Liver (tissue), 3 donors: Measurements from ENCODE around the gene FADS6.

Experiments used
- ATF3 ChIP-seq: IDR thresholded peaks from 2 replicates; pipeline ENCODE4 v1.6.1; 2016; ENCODE audit warnings: antibody characterized with exemption
- CTCF ChIP-seq: fragments of 150-350 bp; IDR thresholded peaks from 2 replicates; pipeline ENCODE4 v1.5.1; 2017; ENCODE audit warnings: improper control_type of control experiment, low read depth, low read length; ENCODE audit not compliant: missing input control
- FOXA1 ChIP-seq: IDR thresholded peaks from 2 replicates; pipeline ENCODE4 v1.6.1; 2016; ENCODE audit warnings: antibody characterized with exemption
- GABPA ChIP-seq, 2 donors: IDR thresholded peaks in 1 of 2; conservative IDR thresholded peaks in 1 of 2; 2 replicates each; pipeline ENCODE4 v1.6.1; 2016; ENCODE audit warnings: antibody characterized with exemption in 2 of 2, mild to moderate bottlenecking in 1 of 2, moderate library complexity in 1 of 2
- HNF4A ChIP-seq, 2 donors: conservative IDR thresholded peaks; 2 replicates each; pipeline ENCODE4 v1.6.1; 2016; ENCODE audit warnings: antibody characterized with exemption in 2 of 2, mild to moderate bottlenecking in 2 of 2
- HNF4G ChIP-seq: IDR thresholded peaks from 2 replicates; pipeline ENCODE4 v1.6.1; 2016; ENCODE audit warnings: antibody characterized with exemption
- MAX ChIP-seq: IDR thresholded peaks from 2 replicates; pipeline ENCODE4 v1.6.1; 2016; ENCODE audit warnings: antibody characterized with exemption
- REST ChIP-seq: IDR thresholded peaks from 2 replicates; pipeline ENCODE4 v1.6.1; 2016; ENCODE audit warnings: antibody characterized with exemption, mild to moderate bottlenecking
- SP1 ChIP-seq: IDR thresholded peaks from 2 replicates; pipeline ENCODE4 v1.6.1; 2018; ENCODE audit warnings: antibody characterized with exemption, mild to moderate bottlenecking
- TAF1 ChIP-seq: conservative IDR thresholded peaks from 2 replicates; pipeline ENCODE4 v1.6.1; 2016; ENCODE audit warnings: antibody characterized with exemption, mild to moderate bottlenecking
- YY1 ChIP-seq: IDR thresholded peaks from 2 replicates; pipeline ENCODE4 v1.6.1; 2016; ENCODE audit warnings: antibody characterized with exemption, mild to moderate bottlenecking
- ZBTB33 ChIP-seq: IDR thresholded peaks from 2 replicates; pipeline ENCODE4 v1.6.1; 2016; ENCODE audit warnings: antibody characterized with exemption
- donor health status: healthy.
- donor health status: healthy.

GRCh38 chr17:74904687-74905409, 11.4 kb upstream of the FADS6 start:
- TF ChIP-seq CTCF: no peak
- TF ChIP-seq HNF4A (conservative IDR thresholded peaks at IDR 0.05): no peak
- no peak for TF ChIP-seq YY1
- no peak for TF ChIP-seq ATF3
- no peak for TF ChIP-seq HNF4G
- TF ChIP-seq GABPA (IDR thresholded peaks at IDR 0.05 in 1 of 2, conservative IDR thresholded peaks at IDR 0.05 in 1 of 2): no peak
- TF ChIP-seq MAX: no peak
- TF ChIP-seq TAF1: no peak
- TF ChIP-seq ZBTB33: no peak
- no peak for TF ChIP-seq REST
- no peak for TF ChIP-seq FOXA1
- no peak for TF ChIP-seq SP1
